NCI-H82 treated with DMSO at 0.1 percent for 48 hours (cell line): ENCODE measurements around the gene HTD2.
"Not testable (repeated sequence)": the region's sequence is repeated elsewhere in the genome, so short reads cannot be mapped to it uniquely, and the experiment has no call there.

ENCODE experiments used
- DNase-seq: peaks from one replicate; lab custom pipeline; 2025; ENCODE audit not compliant: unreplicated experiment; lab: John Stamatoyannopoulos, UW

Gene HTD2

DNA sequence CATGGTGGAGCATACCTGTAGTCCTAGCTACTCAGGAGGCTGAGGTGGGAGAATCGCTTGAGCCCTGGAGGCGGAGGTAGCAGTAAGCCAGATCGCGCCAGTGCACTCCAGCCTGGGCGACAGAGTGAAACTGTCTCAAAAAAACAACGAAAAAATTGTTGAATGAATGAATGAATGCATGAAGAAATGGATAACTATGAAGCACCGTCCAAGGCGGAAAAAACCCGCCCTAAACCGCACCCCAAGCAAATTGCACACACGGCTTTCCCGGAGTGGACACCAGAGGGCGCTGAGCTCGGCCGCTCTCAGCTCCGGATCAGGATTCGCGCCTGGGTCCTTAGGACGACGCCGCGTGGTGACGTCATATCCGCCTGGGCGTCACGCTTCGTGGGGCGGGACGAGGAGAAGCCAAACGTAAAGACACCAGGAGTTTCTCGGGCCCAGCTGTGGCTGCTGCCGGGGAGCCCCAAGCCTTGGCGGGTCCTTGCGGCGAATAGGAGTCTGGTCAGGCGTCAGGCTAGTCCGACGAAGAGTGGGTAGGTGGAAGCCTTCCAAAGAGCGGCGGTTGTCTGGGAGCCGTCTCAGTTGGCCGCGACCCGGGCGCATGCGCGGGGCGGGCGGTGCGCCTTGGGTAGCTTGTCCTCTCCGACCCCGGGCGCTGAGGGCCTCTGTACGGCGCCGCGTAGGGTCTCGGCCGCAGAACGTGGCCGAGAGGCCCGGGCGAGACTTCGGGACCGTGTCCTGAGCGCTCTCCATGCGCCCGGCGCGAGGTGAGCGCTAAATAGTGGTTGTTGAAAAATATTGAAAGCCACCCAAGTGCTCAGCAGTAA lies at the start of gene HTD2, which contains the start of gene RPP14:
HTD2 (plus strand) TSS at position 639 of the 830 bp plus-strand sequence. CDS start 11,094 bp downstream, outside the sequence.
RPP14 (plus strand) TSS at position 364 of the 830 bp plus-strand sequence. CDS start 4,085 bp downstream, outside the sequence.
- DNase-seq, result peak; percentile 70

DNA sequence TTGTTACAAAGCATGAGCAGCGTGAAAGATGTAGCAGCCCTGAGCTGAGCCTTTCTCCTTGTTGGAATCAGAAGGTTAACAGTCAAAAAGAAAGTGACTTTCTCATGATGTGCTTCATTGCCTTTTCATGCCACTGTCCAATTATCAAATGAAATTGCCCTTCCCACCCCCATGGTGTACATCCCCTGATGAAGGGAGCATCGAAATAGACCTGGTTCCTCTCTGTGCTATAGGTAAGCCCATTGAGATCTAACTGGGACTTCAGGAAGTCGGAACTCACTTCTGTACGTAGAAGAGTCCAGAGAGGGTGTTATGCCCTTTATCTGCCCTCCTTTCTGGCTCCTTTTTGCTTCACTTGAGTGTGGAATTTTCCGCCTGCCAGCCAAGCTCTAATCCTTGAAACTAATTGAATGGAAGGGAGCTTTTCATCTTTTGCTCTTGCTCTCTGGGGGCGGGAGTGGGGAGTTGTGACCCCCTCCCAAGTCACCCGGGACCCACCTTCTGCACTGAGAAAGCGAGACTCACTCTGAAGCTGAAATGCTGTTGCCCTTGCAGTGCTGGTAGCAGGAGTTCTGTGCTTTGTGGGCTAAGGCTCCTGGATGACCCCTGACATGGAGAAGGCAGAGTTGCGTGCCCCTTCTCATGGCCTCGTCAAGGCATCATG lies 47.8 kb upstream of the HTD2 start:
- DNase-seq, result no peak

DNA sequence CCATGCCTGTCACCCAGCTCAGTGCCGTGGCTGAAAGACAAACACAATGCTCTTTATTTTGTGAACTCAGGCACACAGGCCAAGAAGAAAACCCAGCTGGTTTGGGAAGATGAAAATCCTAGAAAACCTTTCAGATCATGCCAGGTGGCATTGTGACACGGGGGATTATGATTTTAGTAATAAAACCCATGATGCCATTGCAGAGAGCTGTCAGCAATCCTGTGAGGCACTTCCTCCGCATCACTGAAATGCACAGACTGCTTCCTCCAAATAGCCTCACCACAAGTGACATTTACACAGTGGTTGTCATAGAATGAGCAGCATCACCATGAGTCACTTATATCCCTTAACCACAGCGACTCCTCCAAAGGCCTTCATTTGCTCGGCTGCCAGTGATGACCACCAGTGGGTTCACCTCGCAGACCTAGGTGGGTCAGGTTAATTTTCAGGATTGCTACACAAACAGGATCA lies 46.0 kb upstream of the HTD2 start:
- DNase-seq, result no peak

DNA sequence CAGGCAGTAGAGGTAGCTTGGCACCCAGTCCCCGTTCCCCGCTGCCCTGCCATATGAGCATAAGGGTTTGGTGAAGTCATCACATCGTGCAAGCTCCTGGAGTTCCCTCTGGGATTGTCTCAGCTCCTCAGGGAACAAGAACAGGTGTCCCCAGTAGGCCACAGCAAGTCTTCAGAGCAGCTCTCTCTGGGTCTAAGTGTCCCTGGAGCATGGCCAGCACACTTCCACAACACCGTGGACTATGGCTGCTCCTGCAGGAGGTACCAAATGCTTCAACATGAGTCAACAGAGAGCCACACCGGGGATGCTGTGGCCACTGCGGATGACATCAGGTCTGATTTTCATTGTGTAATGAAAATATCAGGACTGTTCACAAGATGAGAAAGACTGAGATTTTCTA lies 45.6 kb upstream of the HTD2 start:
- no peak for DNase-seq

DNA sequence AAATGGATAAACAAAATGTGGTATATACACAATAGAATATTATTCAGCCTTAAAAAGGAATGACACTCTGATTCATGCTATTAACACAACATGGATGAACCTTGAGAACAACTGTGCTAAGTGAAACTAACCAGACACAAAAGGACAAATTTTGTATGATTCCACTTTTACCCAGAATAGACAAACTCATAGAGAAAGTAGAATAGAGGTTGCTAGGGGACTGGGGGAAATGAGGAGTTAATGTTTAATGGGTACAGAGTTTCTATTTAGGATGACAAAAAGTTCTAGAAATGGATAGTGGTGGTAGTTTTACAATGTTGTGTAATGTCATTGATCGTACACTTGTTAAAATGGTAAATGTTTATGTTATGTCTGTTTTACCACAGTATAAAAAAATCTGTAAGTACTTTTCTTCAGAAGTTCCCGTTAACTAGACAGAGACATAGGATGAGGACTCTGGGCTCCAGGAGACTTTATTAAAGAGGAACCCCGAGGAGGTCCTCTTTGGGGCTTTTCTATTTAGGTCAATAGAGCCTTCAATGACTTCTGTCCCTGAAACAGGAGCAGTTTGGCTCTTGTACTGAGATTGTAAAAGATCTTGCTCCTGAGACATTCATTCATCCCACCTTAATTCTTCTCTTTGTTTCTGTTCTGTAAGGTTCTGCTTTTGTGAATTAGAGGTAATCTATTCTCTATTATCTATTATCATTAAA lies 44.2 kb upstream of the HTD2 start:
- DNase-seq, result no peak

DNA sequence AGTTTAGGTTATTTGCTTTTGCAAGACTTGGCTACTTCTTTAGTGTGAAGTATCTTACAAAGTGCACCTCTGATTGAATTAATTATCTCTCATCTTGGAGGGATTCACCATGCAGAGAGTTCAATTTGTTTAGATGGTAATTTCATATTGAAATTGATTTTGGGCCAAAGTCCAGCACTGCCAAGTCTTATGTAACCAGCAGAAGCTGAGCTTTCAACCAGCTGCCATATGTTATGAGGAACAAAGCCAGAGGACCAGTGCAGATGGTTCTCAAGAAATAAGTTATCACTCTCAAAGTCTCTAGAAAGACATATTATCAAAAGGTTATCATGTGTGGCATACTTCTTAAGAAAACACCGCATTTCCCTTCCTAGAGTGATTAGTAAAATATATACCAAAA lies 39.7 kb upstream of the HTD2 start:
- DNase-seq, result no peak

DNA sequence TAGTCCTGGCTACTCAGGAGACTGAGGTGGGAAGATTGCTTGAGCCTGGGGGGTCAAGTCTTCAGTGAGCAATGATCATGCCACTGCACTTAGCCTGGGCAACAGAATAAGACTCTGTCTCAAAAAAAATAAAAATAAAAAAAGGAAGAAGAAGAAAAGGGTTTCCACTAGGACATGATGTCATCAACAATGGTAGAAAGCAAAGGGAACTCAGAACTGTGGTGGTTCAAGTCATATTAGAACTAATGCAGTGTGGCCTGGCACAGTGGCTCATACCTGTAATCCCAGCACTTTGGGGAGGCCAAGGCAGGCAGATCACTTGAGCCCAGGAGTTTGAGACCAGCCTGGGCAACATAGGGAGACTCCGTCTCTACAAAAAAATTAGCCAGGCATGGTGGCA lies 38.8 kb upstream of the HTD2 start:
- DNase-seq, result not testable (repeated sequence)

DNA sequence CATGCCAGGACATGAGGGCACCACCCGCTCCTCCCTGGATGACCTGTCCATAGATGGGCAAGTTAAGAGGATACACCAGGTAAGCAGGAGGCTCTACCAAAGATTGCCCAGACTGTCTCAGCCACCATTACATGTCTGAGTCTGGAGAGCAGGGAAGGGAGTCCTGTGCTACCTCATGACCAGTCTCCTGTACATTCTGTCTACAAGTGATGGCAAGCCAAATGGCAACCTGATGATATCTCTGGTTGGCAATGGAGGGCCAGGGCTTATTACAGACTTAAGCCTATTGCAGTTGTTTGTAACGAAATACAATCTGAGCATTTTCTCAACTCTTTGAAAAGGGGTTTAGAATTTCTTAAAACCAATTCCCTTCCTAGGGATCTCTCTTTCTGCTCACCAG lies 37.0 kb upstream of the HTD2 start:
- no peak for DNase-seq

DNA sequence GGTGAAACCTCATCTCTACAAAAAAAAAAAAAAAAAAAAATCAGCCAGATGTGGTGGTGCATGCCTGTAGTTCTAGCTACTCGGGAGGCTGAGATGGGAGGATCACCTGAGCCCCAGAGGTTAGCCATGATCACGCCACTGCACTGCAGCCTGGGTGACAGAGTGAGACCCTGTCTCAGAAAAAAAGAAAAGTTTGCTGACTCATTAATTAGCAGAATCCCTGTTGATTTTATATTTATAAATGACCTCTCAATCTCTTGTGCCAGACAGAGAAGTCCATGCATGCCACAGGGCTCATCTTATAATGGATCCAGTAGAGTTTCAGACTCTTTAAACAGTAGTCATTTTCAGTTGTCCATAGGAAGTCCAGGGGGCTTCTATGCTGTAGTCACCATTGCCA lies 35.8 kb upstream of the HTD2 start:
- no peak for DNase-seq

DNA sequence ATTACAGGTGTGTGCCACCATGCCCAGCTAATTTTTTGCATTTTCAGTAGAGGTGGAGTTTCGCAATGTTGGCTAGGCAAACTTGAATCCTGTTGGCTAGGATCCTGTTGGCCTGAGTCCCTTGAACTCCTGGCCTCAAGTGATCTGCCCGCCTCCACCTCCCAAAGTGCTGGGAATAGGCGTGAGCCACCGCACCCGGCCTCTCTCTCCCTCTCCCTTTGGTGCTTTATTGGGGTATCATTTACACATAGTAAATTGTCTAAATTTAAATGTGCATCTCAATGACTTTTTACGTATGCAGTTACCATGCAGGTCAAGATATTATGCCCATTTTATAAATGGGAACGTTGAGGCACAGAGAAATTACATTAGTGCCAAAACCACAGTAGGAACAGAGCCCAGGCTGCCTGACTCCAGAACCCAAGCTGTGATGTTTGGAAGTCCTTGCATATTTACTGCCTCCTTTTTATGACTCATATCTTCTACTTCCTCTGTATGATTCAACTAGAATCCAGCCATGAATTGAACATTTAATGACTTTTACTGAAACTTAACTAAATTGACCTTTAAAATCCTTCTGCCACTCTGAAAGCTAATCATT lies 34.3 kb upstream of the HTD2 start:
- no peak for DNase-seq

DNA sequence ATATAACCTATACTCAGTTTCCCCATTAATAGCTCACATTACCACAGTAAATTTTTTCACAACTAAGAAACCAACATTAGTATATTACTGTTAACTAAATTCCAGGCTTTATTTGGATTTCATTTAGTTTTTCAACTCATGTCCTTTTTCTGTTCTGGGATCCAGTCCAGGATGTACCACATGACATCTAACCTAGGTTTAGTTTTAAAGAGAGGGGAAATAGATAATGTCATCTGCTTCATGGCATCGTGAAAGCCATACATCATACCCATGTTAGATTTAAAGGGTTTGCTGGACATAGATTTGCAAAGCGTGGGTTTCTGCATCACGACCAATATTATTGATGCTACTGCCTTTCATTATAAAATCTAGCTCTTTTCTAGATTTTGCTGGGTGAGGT lies 33.4 kb upstream of the HTD2 start:
- no peak for DNase-seq

DNA sequence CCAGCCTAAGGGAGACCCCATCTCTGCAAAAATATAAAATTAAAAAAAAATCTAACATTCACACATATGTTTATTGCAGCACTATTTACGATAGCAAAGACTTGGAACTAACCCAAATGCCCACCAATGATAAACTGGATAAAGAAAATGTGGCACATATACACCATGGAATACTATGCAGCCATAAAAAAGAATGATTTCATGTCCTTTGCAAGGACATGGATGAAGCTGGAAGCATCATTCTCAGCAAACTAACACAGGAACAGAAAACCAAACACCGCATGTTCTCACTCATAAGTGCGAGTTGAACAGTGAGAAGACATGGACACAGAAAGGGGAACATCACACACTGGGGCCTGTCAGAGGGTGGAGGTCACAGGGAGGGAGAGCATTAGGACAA lies 33.0 kb upstream of the HTD2 start:
- not testable (repeated sequence) for DNase-seq

DNA sequence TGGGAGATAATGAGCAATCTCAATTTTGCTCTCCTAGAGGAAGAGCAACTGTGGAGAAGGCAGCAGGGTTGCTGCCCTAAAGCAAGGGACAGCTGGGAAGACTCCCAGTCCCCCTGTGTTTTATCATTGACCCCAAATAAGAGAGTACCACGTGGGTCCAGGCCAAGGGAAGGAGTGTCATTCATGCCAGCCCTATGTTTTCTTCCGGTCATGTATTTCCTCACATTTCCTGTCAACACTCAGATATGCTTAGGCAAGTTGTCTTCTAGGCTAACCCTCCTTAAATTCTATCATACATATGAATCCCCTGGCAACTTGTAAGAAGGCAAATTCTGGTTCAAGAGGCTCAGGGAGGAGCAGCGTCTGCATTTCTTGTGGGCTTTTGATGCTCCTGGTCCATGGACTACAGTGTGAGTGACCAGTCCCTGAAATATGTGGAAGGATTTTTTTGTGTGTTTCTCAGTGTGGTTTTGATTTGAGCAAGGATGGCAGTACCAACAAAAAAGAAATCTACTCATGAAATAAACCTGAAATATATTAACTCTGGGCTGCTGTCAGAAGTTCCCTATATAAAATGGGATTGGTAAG lies 32.2 kb upstream of the HTD2 start:
- no peak for DNase-seq

DNA sequence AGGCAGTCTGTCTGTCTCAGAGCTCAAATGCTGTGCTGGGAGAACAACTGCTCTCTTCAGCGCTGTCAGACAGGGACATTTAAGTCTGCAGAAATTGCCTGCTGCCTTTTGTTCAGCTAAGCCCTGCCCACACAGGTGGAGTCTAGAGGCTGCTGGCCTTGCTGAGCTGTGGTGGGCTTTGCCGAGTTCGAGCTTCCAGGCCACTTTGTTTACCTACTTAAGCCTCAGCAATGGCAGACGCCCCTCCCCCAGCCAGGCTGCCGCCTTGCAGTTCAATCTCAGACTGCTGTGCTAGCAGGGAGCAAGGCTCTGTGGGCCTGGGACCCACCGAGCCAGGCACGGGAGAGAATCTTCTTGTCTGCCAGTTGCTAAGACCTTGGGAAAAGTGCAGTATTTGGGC lies 25.3 kb upstream of the HTD2 start:
- DNase-seq, result no peak

DNA sequence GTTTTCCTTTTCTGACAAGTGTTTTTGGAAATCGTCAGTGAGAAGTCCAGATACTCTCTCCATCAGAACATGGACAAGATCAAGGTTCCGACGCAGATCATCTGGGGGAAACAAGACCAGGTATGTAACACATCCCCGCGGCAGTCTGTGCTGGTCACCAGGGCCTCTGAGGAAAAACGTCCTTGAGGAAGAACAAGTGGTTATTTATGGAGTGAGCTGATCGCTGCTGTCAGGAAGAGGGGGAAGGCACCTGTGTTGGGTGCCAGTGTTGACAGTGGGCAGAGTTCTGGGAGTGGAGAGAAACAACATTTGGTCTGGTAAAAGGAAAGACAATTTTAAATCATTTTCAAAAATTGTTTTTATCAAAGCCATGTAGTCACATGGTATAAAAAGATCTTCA lies 21.0 kb upstream of the HTD2 start:
- DNase-seq, result no peak

DNA sequence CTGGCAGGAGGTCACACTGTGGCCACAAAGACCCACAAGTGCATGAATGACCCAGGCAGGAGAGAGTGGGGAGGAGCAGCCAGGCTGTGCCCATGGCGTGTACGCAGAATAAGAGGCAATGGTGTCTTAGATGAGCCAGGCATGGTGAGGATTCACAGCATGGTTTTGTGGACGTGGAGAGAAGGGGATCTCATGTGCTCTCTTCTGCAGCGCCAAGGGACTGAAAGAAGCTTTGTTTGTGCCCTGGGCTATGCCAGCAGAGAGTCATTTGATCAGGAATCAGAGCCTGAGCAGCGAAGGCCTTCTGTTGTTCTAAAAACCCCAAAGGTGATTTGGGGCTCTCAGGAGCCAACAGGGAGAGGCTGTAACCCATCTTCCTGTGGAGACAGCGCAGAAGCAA lies 19.0 kb upstream of the HTD2 start:
- no peak for DNase-seq

DNA sequence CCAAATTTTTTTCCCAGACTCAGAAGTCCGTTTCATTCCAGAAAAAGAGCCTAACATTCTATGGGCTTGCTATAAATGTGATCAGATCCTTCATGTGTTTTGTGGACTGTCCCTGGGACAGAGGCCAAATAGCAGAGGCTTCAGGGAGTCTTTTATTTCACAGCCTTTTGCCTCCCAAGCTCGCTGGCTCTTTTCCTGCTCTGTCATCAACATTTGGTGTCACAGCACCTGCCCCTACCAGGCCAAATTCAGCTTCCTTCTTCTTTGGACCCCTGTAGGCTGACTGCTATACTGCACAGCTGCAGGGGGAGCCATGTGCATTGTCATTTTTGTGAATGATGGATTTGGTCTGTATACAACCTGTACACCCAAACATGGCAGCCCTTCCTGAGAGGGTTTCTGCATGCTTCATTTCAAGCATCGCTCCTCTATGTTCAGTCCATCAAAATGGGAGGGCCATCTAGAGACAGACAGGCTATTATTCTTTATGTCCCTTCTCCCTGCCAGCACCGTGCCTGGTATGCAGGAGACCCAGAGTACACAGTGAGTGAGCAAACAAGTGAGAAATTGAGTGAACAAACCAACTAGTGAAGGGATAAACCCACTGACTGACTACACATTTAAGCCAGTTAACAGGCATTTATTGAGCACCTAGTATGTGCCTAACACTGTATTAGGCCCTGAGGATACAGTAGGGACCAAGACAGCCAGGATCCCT lies 18.1 kb upstream of the HTD2 start:
- DNase-seq, result no peak

DNA sequence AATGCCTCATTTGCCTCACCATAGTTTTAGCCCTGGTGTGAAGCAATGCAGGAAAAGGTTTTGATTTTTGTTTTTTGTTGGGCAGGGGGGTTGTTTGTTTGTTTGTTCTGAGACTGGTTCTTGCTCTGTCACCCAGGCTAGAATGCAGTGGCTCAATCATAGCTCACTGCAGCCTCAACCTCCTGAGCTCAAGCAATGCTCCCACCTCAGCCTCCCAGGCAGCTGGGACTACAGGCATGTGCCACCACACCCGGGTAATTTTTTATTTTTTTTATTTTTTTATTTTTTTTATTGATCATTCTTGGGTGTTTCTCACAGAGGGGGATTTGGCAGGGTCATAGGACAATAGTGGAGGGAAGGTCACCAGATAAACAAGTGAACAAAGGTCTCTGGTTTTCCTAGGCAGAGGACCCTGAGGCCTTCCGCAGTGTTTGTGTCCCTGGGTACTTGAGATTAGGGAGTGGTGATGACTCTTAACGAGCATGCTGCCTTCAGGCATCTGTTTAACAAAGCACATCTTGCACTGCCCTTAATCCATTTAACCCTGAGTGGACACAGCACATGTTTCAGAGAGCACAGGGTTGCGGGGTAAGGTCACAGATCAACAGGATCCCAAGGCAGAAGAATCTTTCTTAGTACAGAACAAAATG lies 17.2 kb upstream of the HTD2 start:
- not testable (repeated sequence) for DNase-seq

DNA sequence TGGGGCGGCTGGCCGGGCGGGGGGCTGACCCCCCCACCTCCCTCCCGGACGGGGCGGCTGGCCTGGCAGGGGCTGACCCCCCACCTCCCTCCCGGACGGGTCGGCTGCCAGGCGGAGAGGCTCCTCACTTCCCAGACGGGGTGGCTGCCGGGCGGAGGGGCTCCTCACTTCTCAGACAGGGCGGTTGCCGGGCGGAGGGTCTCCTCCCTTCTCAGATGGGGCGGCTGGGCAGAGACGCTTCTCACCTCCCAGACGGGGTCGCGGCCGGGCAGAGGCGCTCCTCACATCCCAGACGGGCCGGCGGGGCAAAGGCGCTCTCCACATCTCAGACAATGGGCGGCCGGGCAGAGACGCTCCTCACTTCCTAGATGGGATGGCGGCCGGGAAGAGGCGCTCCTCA lies 15.9 kb upstream of the HTD2 start:
- DNase-seq, result not testable (repeated sequence)
